Activated T-helper 1 cell treated with Interleukin-2 at 50 U/mL for 16 hours (primary cell): ENCODE results near the gene IRF2.
A peak's percentile ranks its signal among the peaks of the same experiment; 100 is the strongest.

ENCODE experiments used
- DNase-seq: peaks from one replicate; pipeline ENCODE4 v3.0.0-alpha.2; 2020; ENCODE audit warnings: low read depth

IRF2 gene

DNA sequence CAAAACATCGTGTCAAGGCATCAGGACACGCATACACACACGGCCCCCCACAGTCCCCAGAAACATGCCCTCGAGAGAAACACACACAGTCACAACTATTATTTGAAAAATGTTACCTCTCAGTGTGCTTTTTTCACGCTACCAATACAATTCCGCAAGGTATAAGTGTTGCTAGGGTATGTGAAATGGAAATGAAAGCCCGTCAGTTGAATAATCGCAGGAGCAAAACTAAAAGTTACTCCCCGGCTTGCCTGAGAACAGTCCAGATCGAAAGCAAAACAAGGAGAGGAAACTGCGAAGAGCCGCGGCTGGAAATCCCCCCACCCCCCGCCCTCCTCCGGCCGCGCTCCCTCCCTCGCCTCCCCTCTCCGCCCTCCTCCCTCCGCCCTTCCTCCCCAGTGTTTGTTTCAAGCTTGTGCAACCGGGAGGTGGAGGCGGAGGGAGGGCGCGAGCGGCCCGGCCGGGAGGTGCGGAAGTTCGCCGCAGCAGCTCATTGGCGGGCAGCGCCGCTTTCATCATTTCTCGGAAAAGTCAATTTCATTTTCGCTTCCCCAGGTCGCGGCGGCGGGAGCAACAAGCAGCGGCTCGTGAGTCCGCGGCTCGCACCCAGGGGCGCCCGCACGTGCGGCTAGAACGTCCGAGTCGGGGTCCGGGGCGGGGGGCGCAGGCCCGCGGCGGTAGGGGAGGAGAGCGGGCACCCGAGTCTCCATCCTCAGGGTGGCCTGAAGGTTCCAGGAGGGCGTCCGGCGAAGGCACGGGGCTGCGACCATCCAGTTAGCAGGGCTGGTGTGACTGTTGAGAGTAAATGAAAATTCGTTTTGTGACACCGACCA is at the start of gene IRF2:
Gene IRF2, minus strand, starts transcription at position 288 of the 833 bp plus-strand sequence. CDS start 45,486 bp downstream, outside the sequence.
- DNase-seq, result peak; percentile 93

DNA sequence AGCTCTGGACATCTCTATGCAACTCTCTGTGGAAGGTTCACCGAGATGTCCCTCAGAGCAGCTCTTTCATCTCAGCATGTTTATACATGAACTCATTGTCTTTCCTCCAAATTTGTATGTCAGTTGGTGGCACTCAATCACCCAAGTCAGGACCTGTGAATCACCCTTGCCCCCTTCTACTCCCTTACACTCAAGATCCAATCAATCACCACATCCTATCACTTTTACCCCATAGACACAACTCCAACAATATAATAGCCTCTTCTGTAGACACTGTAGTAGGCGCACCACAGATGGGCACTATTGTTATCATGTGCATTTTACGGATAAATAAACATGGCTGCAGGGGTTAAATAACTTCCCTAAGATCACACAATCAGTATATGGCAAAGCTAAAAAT is 41.3 kb upstream of the IRF2 start:
- DNase-seq, result no peak

DNA sequence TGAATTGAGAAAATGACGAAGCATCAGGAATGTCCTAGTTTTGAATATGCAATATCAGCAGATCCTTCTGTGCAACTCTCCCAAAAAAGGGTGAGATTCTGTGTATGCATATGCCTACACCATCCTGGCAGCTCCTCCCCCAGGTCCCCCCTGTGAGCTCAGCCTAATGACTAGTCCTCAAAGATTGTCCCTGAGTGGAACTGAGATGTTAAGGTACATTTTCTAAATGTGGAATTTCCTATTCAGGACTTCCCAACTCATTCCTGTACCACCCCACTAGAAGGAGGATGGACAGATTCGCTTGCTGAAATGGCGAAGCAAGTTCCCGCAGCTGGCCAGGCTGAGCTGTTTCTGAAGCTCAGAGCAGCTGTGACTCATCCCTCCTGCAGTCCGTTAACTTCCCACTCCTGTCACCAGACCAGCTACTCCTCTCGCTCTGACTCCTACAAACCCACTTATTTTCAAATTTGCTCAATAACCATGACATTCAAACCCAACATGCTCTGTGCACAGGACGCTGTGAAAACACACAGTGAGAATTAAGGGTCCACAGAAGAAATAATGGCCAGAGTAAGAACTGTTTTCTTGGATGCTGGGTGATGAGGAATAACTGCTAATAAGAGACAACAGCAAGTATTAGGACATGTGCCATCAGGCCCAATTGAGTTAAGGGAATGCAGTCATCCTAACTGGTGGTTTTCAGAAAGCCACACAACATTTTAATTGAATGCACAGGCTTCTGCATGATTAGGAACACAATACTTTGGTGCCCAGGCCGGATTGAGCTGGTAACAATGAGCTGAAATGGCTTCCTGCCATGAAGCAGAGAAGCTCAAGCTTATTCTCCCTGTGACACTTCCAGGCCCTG is 40.0 kb upstream of the IRF2 start:
- DNase-seq, result no peak

DNA sequence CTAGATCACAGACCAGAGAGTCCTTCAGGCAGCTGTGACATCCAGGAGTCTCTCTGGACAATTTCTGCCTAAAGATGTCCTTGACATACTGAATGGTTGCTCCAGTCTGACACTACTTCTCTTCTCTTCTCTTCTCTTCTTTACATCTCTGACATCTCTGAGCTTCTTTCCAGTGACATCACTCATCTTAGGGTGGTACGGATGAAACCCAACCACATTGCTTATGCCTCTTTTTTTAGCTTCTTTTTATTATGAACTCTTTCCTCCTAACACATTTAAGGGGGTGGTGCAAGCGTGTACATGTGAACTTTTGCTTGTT is 39.4 kb upstream of the IRF2 start:
- no peak for DNase-seq

DNA sequence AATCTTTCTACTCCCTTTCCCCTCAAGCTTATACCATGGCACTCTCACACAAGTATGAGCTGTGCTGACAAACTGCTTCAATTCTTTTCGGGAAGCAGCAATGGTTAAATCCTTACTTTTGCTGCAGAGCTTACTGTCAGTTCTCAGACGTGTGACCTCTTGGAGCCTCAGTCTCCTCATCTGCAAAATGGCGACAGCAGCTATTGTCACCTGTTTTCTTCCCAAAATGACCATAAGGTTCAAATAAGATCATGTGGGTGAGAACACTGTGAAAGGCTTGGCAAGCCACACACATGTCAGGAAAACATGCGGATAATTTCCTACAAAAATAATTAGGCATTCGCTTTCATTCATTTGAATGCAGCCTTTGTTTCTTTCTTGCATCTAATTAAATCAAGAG is 36.8 kb upstream of the IRF2 start:
- DNase-seq, result no peak

DNA sequence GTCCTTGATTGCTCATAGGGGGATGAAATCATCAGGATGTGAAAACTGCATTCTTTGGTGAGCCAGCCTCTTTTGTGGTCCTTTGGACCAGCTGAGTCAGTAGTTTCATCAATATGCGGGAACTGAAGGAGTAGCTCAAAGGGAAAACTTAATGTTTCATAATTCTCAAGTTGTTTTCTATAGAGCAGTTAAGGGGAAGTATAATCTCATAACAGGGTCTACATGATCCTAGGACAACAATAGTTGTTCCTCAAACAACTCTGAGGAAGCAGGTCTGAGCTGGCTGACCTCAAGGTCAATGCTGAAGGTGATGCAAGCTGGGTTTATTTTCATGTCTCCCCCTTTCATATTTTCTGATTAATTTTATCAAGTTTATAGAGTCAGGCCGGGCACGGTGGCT is 36.1 kb upstream of the IRF2 start:
- DNase-seq, result no peak

DNA sequence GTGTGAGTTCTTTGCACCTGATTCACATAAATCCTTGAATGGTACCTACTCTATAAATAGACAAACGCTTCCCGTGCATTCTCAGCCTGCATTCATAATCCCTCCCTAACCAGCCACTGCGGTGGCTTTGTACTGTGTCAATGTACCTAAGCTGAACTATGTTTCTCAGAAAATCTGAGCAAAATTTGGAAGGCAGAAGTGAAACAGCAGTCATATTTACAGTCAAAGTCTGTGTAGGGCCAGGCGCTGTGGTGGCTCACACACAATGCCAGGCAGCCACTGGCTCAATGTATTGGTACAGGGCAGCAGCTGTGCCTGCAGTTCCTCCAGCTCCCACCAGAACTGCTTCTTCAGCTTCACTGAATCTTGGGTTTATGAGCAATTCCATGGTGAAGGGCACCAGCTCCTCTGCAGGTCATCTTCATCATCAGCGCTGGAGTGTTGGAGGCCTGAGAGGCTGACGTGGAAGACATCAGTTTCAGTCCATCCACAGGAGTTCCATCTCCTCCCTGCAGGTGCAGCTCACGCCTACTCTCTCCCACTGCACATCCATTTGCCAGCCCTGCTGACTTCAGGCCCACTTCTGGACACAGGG is 32.3 kb upstream of the IRF2 start:
- DNase-seq, result no peak

DNA sequence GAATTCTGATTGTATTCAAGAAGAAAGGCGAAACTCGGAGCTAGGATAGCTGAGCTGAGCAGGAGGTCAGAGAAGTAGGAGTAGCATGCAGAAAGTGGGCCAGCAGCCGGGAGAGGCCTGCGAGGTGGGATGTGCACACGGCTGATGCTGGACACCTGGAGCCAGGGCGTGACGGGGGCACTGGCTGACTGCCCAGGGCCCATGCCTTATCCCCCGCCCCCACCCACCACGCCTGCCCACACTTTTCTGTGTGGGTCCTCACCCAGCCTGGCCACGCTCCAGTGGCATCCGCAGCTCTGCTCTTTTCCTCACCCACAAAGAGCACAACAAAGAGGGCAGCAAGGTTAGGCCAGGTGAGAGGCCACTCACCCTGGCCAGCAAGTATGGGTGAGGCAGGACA is 30.0 kb upstream of the IRF2 start:
- DNase-seq, result no peak

DNA sequence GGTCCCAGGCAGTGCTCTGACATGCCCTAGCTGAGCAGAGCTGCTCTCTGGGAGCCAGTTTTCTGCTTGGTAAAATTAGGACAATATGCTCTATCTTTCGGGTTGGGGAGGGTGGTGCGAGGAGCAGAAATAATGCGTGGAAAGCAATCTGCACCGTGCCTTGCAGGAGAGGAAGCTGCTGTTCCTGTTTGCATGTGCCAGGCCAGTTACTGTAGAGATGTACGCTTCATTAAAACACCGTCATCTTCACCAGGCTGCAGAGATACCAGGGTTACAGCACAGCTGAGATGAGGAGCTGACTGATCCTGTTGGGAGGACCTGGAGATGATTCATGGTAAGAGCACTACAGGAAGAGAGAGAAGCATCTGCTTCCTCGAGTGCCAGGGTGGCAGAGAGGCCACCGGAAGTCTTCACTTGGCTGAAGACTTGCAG is 29.5 kb upstream of the IRF2 start:
- DNase-seq, result no peak

DNA sequence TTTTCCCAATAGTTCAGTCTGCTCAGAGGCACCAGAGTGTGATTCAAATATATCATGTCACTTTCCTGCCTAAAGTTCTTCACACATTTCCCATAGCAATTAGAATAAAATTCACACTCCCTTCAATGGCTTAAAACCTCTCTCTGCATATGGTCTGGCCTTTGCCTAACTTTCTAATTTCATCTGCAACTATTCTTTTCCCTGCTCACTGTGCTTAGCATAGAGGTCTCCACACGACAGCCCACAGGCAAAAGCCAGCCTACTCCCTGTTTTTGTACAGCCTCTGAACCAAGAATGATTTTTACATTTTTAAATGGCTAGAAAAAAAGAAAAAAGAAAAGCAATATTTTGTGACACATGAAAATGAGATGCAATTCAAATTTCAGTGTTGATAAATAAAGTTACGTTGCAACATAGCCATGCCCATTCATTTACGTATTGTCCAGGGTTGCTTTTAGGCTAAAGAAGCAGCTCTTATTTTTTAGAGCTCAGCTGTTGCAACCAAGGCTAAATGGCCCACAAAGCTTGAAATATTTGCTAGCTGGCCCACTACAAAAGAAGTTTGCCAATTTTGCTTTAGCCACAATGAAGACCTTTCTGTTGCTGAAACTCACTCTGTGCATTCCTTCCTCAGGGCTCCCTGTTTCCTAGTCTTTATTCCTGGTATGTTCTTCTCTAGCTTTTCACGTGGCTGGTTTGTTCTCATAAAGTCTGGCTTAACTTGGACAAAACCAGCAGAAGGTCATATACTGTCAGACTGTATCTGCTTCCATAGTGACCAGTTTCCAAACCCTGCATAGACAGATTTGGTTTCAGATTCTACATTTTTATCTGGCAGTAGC is 26.6 kb upstream of the IRF2 start:
- DNase-seq, result no peak

DNA sequence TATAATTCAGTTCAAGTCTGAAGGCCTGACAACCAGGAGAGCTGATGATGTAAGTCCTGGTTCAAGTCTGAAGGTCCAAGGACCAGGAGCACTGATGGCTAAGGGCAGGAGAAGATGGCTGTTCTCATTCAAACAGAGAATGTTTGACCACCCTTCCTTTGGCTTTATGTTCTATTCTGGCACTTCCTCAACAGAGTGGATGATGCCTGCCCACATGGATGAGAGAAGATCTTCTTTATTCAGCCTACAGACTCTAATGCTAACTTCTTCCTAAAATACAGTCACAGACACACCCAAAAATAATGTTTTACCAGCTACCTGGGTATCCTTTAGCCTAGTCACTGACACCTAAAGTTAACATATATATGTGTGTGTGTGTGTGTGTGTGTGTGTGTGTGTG is 25.6 kb upstream of the IRF2 start:
- DNase-seq, result no peak

DNA sequence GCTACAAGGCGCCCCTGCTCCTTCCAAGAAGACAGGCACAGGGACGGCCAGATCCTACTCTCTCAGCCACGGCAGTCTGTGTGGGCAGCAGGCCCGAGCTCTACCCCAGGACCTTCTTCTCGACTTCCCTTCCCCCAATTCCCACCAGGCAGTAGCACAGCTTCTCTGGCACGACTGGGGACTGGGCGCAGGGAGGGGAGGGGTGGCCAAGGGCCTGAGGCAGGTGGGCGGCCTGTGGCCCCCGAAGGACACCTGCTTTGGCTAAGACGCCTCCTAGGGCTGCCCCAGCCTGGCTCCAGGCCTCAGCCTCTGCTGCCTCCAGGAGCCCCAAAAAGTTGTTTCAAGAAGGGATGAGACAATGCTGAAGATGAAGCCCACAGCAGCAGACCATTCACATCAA is 24.2 kb upstream of the IRF2 start:
- no peak for DNase-seq

DNA sequence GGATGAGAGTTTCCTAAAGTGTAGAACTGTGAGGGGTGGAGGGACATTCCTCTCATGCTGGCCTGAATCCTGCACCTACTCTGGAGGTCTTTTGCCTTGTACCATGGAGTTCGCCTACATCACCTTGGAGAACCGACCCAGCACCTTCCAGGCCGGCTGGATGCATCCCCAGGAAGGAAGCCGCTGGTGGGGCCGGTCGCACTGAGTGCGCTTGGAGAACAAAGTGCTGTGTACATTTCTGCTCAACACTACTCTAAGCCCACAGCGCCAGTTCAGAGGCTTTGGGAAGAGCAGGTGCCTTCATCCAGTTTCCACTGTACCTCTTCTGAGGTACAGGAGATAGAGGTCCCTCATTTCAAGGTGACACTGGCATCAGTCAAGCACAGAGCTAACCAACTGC is 15.4 kb upstream of the IRF2 start:
- DNase-seq, result no peak

DNA sequence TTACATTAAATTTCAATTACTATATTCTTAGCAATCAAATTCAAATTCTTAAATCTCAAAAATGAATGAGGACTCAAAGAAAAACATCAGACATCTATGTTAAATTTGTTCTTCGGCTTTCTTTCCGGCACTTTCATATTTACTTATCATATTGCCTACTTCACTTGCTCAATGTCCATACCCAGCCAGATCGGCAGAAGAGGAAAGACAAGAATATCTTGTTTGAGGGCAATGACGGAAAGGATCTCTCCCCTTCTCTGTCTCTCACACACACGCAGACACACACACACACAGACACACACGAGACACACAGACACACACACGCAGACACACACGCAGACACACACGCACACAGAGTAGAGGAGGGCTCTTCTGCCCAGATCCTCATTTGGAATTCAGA is 13.2 kb upstream of the IRF2 start:
- DNase-seq, result no peak

DNA sequence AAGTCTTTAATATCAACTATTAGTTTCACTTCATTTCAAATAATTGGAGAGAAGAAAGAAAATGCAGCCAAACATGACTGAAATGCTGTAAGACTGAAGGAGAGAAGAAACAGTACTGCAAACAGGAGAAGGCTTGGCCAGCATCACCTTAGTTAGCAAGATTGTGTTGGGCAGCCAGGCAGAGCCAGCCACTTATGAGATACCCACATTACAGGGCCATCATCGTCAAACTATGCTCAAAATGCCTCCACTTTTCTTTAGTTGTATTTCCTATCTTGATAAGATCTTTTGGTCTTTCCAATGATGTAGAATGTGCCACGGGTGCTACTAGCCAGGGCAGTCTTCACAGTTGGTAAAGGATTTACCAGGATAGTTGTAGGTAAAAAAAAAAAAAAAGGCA is 10.9 kb upstream of the IRF2 start:
- DNase-seq, result no peak

DNA sequence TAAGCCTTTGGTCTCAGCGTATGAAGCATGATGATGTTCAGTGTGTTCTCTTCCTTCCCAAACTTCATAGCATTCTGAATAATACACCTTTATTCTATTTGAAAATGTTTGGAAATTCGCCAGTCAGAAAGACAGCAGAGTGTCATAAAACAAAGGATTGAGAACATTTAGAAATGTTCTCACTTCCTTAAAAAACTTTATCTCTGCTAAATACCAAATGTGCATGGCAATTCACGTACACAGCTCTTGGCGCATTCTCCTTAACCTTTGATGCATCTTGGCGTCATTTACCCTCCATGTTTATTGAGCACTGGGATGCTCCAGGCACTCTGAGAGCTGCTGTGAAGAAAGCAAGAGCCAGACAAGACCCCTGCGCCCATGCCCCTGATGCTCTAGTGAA is 7.2 kb upstream of the IRF2 start:
- DNase-seq, result no peak

DNA sequence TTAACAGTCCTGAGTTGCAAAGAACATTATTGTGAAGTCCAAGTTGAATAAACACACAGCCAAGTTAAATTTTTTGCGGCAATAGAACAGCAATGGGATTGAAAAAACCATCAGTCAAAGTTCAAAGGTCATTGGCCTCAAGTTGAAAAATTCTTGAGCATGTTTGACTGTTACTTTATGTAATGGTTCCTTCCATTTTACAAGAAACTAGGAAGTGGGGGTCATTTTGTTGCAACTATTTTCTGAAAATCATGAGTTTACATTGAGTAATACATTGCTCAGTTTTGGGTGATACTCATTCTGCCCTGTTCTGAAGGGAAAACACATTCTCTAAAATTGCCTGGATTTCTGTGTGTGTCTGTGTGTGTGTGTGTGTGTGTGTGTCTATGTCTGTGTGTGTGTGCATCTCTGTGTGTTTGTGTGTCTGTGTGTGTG is 5.2 kb upstream of the IRF2 start:
- DNase-seq, result no peak

DNA sequence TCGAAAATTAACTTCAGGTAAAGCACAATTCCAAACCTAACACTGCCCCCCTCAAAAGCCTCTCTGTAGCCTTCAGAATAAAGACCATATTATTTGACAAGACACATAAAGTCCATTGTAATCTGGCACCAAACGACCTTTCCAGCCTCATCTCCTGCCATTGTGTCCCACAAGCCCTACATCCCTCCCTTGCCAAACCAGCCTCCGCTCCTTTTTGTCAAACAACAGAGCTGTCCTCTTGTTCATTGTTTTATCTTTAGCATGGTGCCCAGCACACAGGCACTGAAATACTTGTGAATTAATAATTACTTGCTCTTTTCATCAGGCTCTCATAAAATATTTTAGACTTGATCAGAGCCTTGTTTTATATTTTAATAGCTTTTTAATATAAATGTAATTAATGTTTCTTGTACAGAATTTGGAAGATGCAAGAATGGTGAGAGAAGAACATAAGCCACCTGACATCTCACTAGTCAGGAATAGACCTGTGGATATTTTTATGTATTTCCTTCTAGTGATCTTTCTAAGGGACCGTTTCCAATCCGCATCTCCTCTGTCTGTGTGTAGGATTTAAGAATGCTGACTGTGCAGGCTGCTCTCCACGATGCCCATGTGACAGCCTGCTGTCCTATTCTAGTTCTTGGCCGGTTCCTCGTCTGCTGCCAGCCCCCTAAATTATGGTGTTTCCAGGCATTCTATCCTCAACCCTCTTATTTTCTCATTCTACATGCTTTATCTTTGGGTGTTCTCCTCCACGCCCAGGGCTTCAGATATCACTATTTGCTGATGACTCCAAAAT is 3.0 kb upstream of the IRF2 start:
- DNase-seq, result no peak

DNA sequence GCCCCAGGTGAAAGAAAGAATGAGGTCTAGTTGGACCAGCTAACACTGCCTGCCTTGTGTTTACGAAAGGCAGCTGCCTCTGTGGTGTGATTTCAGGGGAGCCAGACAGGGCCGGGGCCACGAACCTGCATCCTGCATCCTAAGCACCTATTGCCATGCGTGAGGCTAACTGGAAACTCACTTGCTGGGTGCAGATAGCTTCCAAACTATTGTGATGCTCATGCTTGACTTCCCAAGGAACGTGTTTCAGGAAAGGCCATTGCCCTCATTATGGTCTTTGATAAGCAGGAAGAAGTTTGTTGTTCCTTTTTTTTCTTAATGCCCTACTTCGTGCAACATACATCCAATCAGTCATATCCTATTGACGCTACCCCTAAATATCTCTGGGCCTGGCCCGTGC is 2.3 kb upstream of the IRF2 start:
- peak; percentile 13 for DNase-seq

DNA sequence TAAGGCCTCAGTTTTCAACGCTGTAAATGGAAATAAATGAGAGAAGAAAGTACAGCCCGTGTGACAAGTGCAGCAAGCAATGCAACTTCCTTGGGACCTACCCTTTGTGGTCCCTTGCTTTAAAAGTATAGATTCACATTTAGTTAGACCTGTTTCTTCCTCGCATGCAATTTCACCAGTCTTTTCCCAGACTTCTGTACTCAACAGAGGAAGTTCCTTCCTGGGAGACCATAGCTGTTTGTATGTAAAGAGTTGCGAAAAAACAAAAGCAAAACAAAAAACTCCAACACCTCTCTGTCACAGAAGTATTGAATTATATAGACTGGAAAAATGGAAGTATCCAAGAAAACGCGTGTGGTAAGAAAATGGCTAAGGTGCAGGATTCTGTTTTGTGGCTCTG is 1.1 kb upstream of the IRF2 start:
- no peak for DNase-seq

DNA sequence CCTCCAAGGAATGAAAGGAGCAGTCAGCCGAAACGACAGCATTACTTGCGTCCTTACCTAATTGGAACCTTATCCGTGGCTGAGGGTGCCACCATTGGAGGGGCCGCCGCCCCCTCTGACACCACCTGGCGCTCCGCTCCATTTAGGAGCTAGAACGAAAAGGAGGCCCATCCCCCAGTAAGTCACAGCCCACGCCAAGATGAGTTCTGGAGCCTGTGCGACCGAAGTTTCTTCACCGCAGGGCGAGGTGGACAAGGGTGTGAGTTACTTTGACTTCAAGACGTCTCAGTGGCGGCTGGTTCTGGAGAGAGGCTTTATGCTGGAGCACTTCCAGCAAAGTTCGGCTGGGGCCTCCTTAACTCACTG is 729 bp upstream of the IRF2 start:
- peak; percentile 22 for DNase-seq
